ENCODE data around the gene PTH1R. TPM values are rescaled to one million over a fixed set of nuclear protein-coding genes. Genes with fewer than 3 reads are reported as not detected.

Gene PTH1R
- total RNA-seq, 1 experiment from 2014 or later, result not detected

- intact Hi-C loops (cut with micrococcal nuclease; ENCODE audit: unreplicated experiment) (loop anchor here (10.0 kb wide), 1 partner anchor 73 kb away; no protein-coding TSS in a partner anchor), in situ Hi-C loops (cut with HindIII; ENCODE audit: low pct_unique_long_range_greater_than_20kb, low sequenced_read_pairs) (no loop called here)
- CTCF ChIA-PET, result no interaction called here
- Histone ChIP-seq H3K27ac (ENCODE audit: low read length) (no peak overlapping the region), H3K4me1 (ENCODE audit: control insufficient read depth, insufficient read depth, low read length) (no peaks in the 10 kb centered on the region), H3K27me3 (ENCODE audit: control insufficient read depth, insufficient read depth, low read length) (no peaks in the 10 kb centered on the region), H3K4me3 (ENCODE audit: low read depth in 2 of 2, low read length in 2 of 2) (no peak overlapping the region), H3K9me3 (ENCODE audit: control insufficient read depth, insufficient read depth, low read depth, low read length) (no peaks in the 10 kb centered on the region), H3K36me3 (ENCODE audit: control insufficient read depth, insufficient read depth, low read length) (peaks cover 4% of the 10 kb centered on the region)
- ATAC-seq (no peak), DNase-seq (ENCODE audit: low read depth, low spot score) (no peak)
- POLR2A ChIA-PET, result no interaction called here
- no peak for TF ChIP-seq TCF7L2 (IDR thresholded peaks at IDR 0.05; ENCODE audit: low read depth, low read length)
- no peak for TF ChIP-seq CTCF (IDR thresholded peaks at IDR 0.05)
- no peak for TF ChIP-seq POLR2AphosphoS5 (IDR thresholded peaks at IDR 0.05; ENCODE audit: low read depth, low read length)
- TF ChIP-seq REST (IDR thresholded peaks at IDR 0.05; ENCODE audit: insufficient read depth in 1 of 2, low read depth in 2 of 2, low read length in 1 of 2), result no peak
- TF ChIP-seq SIN3A (IDR thresholded peaks at IDR 0.05; ENCODE audit: borderline replicate concordance, insufficient read depth, low read depth, low read length), result no peak
- TSS peak; percentile 73 for BruUV-seq (replicated peaks)
These were observed 44.4 kb downstream of the PTH1R start for GRCh38 chr3:46921871-46922271.

GRCh38 chr3:46922426-46922825, 44.9 kb downstream of the PTH1R start:
- no TSS peak for BruUV-seq (replicated peaks)
- DNase-seq (ENCODE audit: low read depth, low spot score) (no peak), ATAC-seq (no peak)
- TF ChIP-seq SIN3A (IDR thresholded peaks at IDR 0.05; ENCODE audit: borderline replicate concordance, insufficient read depth, low read depth, low read length) (no peak), POLR2AphosphoS5 (IDR thresholded peaks at IDR 0.05; ENCODE audit: low read depth, low read length) (no peak), REST (IDR thresholded peaks at IDR 0.05; ENCODE audit: insufficient read depth in 1 of 2, low read depth in 2 of 2, low read length in 1 of 2) (no peak), TCF7L2 (IDR thresholded peaks at IDR 0.05; ENCODE audit: low read depth, low read length) (no peak), CTCF (IDR thresholded peaks at IDR 0.05) (no peak)
- H3K4me1 ChIP-seq (ENCODE audit: control insufficient read depth, insufficient read depth, low read length), result no peaks in the 10 kb centered on the region
- CTCF ChIA-PET, result no interaction called here
- peaks cover 4% of the 10 kb centered on the region for H3K36me3 ChIP-seq (ENCODE audit: control insufficient read depth, insufficient read depth, low read length)
- H3K27me3 ChIP-seq (ENCODE audit: control insufficient read depth, insufficient read depth, low read length), result no peaks in the 10 kb centered on the region
- intact Hi-C loops (cut with micrococcal nuclease; ENCODE audit: unreplicated experiment) (loop anchor here (10.0 kb wide), 1 partner anchor 72 kb away; no protein-coding TSS in a partner anchor), in situ Hi-C loops (cut with HindIII; ENCODE audit: low pct_unique_long_range_greater_than_20kb, low sequenced_read_pairs) (no loop called here)
- H3K4me3 ChIP-seq (ENCODE audit: low read depth in 2 of 2, low read length in 2 of 2), result no peak overlapping the region
- H3K27ac ChIP-seq (ENCODE audit: low read length), result no peak overlapping the region
- POLR2A ChIA-PET, result no interaction called here
- no peaks in the 10 kb centered on the region for H3K9me3 ChIP-seq (ENCODE audit: control insufficient read depth, insufficient read depth, low read depth, low read length)

All from Panc1 (cell line).